ENCODE results near the gene PNMA8B. TPM values are rescaled to one million over a fixed set of nuclear protein-coding genes. Genes with fewer than 3 reads are reported as not detected.

Gene PNMA8B
- total and polyA plus RNA-seq, 11 donors: 0.27 to 1.1 (median 0.69) TPM

DNA sequence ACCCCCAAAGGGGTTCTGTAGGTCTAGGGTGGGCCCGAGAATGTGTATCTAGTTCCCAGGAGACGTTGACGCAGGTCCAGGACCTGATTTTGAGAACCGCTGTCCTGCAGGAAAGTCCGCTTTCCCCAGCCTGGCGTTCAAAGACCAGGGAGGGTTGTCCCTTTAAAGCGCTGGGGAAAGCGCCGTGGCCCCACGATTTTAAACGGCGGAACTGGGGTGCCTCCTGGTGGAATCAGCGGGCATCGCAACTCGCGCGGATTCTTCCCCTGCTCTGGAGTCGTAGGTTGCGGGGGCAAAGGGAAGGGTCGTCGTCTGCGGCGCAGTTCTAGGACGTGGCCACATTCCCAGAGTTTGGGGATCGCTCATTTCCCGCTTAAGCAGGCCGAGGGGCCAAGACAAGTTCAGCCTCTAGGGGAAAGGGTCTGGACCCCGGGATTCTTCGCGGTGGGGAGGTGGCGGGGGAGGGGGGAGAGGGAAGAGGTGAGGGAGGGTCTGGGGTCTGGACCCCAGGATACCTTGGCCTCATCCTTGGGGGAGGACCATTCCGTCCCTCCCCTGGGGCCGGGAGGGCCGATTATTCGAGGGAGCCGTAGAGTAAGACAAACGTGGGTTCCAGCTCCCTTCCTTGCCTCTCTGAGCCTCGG lies 7.7 kb downstream of the PNMA8B start:
- Histone ChIP-seq H3K9me3 (no peaks in the 10 kb centered on the region), H3K36me3 (no peaks in the 10 kb centered on the region), H3K4me1 (peaks cover under 1 to 34% (median 24%) of the 10 kb centered on the region in 12 donors), H3K27ac (peak overlapping the region in 1 of 12 donors; percentile 11), H3K27me3 (peaks cover 0 to 65% (median 48%) of the 10 kb centered on the region in 9 donors), H3K4me3 (peak overlapping the region in 10 of 12 donors; percentile 17 to 57 (median 42))
- intact Hi-C loops (cut with DNase I): loop anchor here (1.0 to 10.0 kb wide), 12 partner anchors 25 to 207 kb away; no protein-coding TSS in a partner anchor
- WGBS, 4 donors: 5 to 7% (median 5%) methylated on average over 32 to 38 of the region's 38 CpGs
- peak; percentile 55 to 76 (median 74) for ATAC-seq
- DNase-seq: peak; percentile 69 to 88 (median 76)
- TF ChIP-seq, protein P1, sequence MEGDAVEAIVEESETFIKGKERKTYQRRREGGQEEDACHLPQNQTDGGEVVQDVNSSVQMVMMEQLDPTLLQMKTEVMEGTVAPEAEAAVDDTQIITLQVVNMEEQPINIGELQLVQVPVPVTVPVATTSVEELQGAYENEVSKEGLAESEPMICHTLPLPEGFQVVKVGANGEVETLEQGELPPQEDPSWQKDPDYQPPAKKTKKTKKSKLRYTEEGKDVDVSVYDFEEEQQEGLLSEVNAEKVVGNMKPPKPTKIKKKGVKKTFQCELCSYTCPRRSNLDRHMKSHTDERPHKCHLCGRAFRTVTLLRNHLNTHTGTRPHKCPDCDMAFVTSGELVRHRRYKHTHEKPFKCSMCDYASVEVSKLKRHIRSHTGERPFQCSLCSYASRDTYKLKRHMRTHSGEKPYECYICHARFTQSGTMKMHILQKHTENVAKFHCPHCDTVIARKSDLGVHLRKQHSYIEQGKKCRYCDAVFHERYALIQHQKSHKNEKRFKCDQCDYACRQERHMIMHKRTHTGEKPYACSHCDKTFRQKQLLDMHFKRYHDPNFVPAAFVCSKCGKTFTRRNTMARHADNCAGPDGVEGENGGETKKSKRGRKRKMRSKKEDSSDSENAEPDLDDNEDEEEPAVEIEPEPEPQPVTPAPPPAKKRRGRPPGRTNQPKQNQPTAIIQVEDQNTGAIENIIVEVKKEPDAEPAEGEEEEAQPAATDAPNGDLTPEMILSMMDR (IDR thresholded peaks at IDR 0.05): peak; percentile 76 to 94 (median 90)
- no peak for TF ChIP-seq POLR2A (IDR thresholded peaks at IDR 0.05)

DNA sequence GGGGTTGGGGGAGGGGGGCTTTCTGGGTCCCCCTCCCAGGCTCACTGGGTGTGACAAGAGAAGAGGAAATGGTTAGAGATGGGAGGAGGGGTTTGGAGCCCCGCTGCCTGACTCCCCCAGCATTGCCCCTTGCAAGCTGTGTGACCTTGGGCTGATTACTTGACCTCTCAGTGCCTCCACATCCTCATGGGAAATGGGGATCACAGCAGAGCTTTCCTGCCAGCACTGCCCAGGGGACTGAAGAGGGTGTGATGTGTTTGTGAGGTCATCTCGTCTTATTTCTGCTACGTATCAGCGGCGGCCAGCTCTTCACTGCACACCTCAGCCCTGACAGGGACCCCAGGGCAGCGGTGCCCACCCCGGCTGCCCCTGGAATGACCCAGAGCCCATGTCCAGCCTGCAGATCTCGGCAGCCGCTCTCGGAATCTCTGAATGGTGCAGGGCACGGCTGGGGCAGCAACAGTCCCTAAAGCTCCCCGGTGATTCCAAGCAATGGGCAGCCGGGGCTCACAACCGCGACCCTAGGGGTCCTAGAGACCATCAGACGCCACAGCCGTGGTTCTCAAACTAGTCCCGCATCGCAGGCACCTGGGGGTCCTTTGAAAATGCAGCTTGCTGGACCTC lies 8.4 kb downstream of the PNMA8B start:
- intact Hi-C loops (cut with DNase I): loop anchor here in 9 of 10 donors (1.0 to 10.0 kb wide), 8 partner anchors 84 to 206 kb away; no protein-coding TSS in a partner anchor
- TF ChIP-seq, protein P1 (IDR thresholded peaks at IDR 0.05): no peak
- TF ChIP-seq POLR2A (IDR thresholded peaks at IDR 0.05): no peak
- ATAC-seq (peak in 3 of 4 donors; percentile 6 to 23 (median 11)), DNase-seq (no peak)
- H3K36me3 ChIP-seq: no peaks in the 10 kb centered on the region
- H3K27me3 ChIP-seq: peaks cover 0 to 59% (median 42%) of the 10 kb centered on the region in 9 donors
- 7 to 21% (median 10%) methylated on average over 11 to 19 of the region's 19 CpGs for WGBS, 4 donors
- peaks cover 0 to 30% (median 23%) of the 10 kb centered on the region in 12 donors for H3K4me1 ChIP-seq
- no peaks in the 10 kb centered on the region for H3K9me3 ChIP-seq
- H3K27ac ChIP-seq: peak overlapping the region in 1 of 12 donors; percentile 11
- H3K4me3 ChIP-seq: peak overlapping the region in 10 of 12 donors; percentile 17 to 57 (median 42)

DNA sequence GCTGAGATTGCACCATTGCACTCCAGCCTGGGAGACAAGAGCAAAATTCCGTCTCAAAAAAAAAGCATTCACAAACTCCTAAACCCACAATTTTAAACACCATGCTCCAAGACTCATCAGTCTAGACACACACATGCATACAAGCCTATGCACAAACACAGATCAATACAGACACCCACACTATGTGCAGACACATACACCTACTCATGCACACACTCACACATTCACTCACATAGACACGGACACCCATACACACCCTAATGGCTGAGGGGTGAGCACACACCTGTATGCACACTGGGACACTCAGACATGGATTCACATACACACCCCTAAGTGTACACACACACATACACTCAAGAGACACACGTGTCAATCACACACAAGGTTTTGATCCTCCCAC lies 9.3 kb downstream of the PNMA8B start:
- no peaks in the 10 kb centered on the region for H3K36me3 ChIP-seq
- no peak for DNase-seq
- H3K27ac ChIP-seq: no peak overlapping the region
- no peaks in the 10 kb centered on the region for H3K9me3 ChIP-seq
- intact Hi-C loops (cut with DNase I): loop anchor here in 9 of 10 donors (2.0 to 10.0 kb wide), 6 partner anchors 84 to 206 kb away; no protein-coding TSS in a partner anchor
- no peak for ATAC-seq
- peaks cover 0 to 30% (median 23%) of the 10 kb centered on the region in 12 donors for H3K4me1 ChIP-seq
- TF ChIP-seq POLR2A (IDR thresholded peaks at IDR 0.05): no peak
- TF ChIP-seq, protein P1 (IDR thresholded peaks at IDR 0.05): no peak
- peaks cover 0 to 50% (median 33%) of the 10 kb centered on the region in 9 donors for H3K27me3 ChIP-seq
- 81 to 90% (median 85%) methylated on average over 3 of the region's 3 CpGs for WGBS, 4 donors
- H3K4me3 ChIP-seq: no peak overlapping the region

GRCh38 chr19:46484656-46485055 lies 11.0 kb downstream of the PNMA8B start:
- Histone ChIP-seq H3K27me3 (peaks cover 0 to 33% (median 18%) of the 10 kb centered on the region in 9 donors), H3K9me3 (no peaks in the 10 kb centered on the region), H3K36me3 (no peaks in the 10 kb centered on the region), H3K4me3 (no peak overlapping the region), H3K27ac (no peak overlapping the region), H3K4me1 (peaks cover 0 to 29% (median 18%) of the 10 kb centered on the region in 12 donors)
- TF ChIP-seq, protein P1 (IDR thresholded peaks at IDR 0.05): no peak
- TF ChIP-seq POLR2A (IDR thresholded peaks at IDR 0.05): no peak
- no peak for DNase-seq
- no peak for ATAC-seq
- intact Hi-C loops (cut with DNase I): loop anchor here in 5 of 10 donors (5.0 to 10.0 kb wide), 2 partner anchors 200 to 202 kb away; no protein-coding TSS in a partner anchor
- 70 to 74% (median 73%) methylated on average over 4 of the region's 4 CpGs for WGBS, 4 donors
